ENCODE data around the gene SPRY1. TPM values are rescaled to one million over a fixed set of nuclear protein-coding genes. Genes with fewer than 3 reads are reported as not detected.

The SPRY1 gene
- total RNA-seq, 1 donor from 2014 or later, result 4.8 TPM

GRCh38 chr4:123412700-123413512 is 16.3 kb downstream of the SPRY1 start:
- TF ChIP-seq, protein P1, sequence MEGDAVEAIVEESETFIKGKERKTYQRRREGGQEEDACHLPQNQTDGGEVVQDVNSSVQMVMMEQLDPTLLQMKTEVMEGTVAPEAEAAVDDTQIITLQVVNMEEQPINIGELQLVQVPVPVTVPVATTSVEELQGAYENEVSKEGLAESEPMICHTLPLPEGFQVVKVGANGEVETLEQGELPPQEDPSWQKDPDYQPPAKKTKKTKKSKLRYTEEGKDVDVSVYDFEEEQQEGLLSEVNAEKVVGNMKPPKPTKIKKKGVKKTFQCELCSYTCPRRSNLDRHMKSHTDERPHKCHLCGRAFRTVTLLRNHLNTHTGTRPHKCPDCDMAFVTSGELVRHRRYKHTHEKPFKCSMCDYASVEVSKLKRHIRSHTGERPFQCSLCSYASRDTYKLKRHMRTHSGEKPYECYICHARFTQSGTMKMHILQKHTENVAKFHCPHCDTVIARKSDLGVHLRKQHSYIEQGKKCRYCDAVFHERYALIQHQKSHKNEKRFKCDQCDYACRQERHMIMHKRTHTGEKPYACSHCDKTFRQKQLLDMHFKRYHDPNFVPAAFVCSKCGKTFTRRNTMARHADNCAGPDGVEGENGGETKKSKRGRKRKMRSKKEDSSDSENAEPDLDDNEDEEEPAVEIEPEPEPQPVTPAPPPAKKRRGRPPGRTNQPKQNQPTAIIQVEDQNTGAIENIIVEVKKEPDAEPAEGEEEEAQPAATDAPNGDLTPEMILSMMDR (IDR thresholded peaks at IDR 0.05; ENCODE audit: insufficient read depth, low read length, poor library complexity, severe bottlenecking), result no peak

GRCh38 chr4:123415576-123415975 is 19.0 kb downstream of the SPRY1 start:
- TF ChIP-seq, protein P1 (IDR thresholded peaks at IDR 0.05; ENCODE audit: insufficient read depth, low read length, poor library complexity, severe bottlenecking), result no peak
- H3K4me3 ChIP-seq (ENCODE audit: low read depth, low read length), result no peak overlapping the region
- DNase-seq (ENCODE audit: low read depth), result no peak
- no peaks in the 10 kb centered on the region for H3K27me3 ChIP-seq (ENCODE audit: control insufficient read depth, insufficient read depth, low read length)
- H3K36me3 ChIP-seq (ENCODE audit: control insufficient read depth, insufficient read depth, low read length), result no peaks in the 10 kb centered on the region

More at GRCh38 chr4:123412700-123413512, 16.3 kb downstream of the SPRY1 start:
- H3K27me3 ChIP-seq (ENCODE audit: control insufficient read depth, insufficient read depth, low read length), result no peaks in the 10 kb centered on the region
- no peaks in the 10 kb centered on the region for H3K36me3 ChIP-seq (ENCODE audit: control insufficient read depth, insufficient read depth, low read length)
- H3K4me3 ChIP-seq (ENCODE audit: low read depth, low read length), result no peak overlapping the region
- DNase-seq (ENCODE audit: low read depth), result no peak

- no peak for DNase-seq (ENCODE audit: low read depth)
- Histone ChIP-seq H3K36me3 (ENCODE audit: control insufficient read depth, insufficient read depth, low read length) (no peaks in the 10 kb centered on the region), H3K27me3 (ENCODE audit: control insufficient read depth, insufficient read depth, low read length) (no peaks in the 10 kb centered on the region), H3K4me3 (ENCODE audit: low read depth, low read length) (no peak overlapping the region)
- TF ChIP-seq, protein P1 (IDR thresholded peaks at IDR 0.05; ENCODE audit: insufficient read depth, low read length, poor library complexity, severe bottlenecking), result no peak
Measured at GRCh38 chr4:123415977-123416376, 19.4 kb downstream of the SPRY1 start.

- no peak for DNase-seq (ENCODE audit: low read depth)
- Histone ChIP-seq H3K27me3 (ENCODE audit: control insufficient read depth, insufficient read depth, low read length) (no peaks in the 10 kb centered on the region), H3K36me3 (ENCODE audit: control insufficient read depth, insufficient read depth, low read length) (no peaks in the 10 kb centered on the region), H3K4me3 (ENCODE audit: low read depth, low read length) (no peak overlapping the region)
- TF ChIP-seq, protein P1 (IDR thresholded peaks at IDR 0.05; ENCODE audit: insufficient read depth, low read length, poor library complexity, severe bottlenecking), result no peak
Measured at GRCh38 chr4:123417813-123418212, 21.2 kb downstream of the SPRY1 start.

DNA sequence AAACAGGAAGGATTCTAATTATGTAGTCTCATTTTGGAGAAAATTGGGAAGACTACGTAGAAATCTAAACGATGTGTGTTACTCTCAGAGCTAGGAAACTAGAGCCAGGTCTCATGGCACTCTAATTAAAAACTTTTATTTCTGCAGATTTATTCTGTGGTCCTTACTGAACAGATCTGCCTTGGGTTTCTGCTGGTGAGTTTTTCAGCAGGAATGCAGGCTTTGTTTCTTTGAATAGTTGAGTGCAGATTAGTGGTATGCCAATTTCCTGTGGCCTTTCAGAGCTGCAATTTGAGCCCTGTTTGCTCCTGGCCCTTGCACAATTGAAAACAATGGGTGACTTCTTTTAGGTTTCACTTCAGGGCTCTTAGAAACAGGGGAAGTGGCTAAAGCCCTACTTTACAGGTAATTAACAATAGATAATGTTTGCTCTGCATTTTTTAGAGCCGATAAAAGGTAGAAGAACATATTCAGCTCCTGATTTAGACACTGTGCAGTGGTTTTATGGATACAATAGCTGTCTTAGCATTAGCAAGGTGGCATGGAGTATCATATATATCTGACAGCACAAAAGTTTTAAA is 21.8 kb downstream of the SPRY1 start:
- no peak overlapping the region for H3K4me3 ChIP-seq (ENCODE audit: low read depth, low read length)
- DNase-seq (ENCODE audit: low read depth), result peak; percentile 86
- no peaks in the 10 kb centered on the region for H3K27me3 ChIP-seq (ENCODE audit: control insufficient read depth, insufficient read depth, low read length)
- no peaks in the 10 kb centered on the region for H3K36me3 ChIP-seq (ENCODE audit: control insufficient read depth, insufficient read depth, low read length)
- TF ChIP-seq, protein P1 (IDR thresholded peaks at IDR 0.05; ENCODE audit: insufficient read depth, low read length, poor library complexity, severe bottlenecking), result no peak

Data from kidney epithelial cell (primary cell).